OCI-LY3 (cell line): ENCODE results near the gene CARD19.

Source experiments
- H2AFZ ChIP-seq: fragments of 200-600, 300-600 bp; shearing (Covaris generic); 2 replicates; pipeline ENCODE4 v1.6.0; 2014; ENCODE audit warnings: antibody characterized with exemption, low read depth, low read length
- H3K27ac ChIP-seq: fragments of 200-600, 300-600 bp; sonication (generic); 2 replicates; pipeline ENCODE4 v1.5.1; 2014; ENCODE audit warnings: mild to moderate bottlenecking, low read length, moderate library complexity, mixed read lengths
- H3K27me3 ChIP-seq: fragments of 200-600, 300-600 bp; sonication (generic); 2 replicates; pipeline ENCODE4 v1.6.1; 2014; ENCODE audit warnings: low read depth, low read length, mixed read lengths
- H3K36me3 ChIP-seq: fragments of 200-600, 300-600 bp; sonication (generic); replicated peaks from 2 replicates; pipeline ENCODE3; 2014; ENCODE audit warnings: low read depth, low read length, mixed read lengths
- H3K4me1 ChIP-seq: fragments of 300-600, 200-600 bp; sonication (generic); 2 replicates; pipeline ENCODE4 v1.6.1; 2014; ENCODE audit warnings: low read length, mixed read lengths
- H3K4me2 ChIP-seq: fragments of 200-600, 300-600 bp; sonication (generic); 2 replicates; pipeline ENCODE4 v1.6.1; 2014; ENCODE audit warnings: low read length, mixed read lengths
- H3K4me3 ChIP-seq: fragments of 300-600, 200-600 bp; sonication (generic); 2 replicates; pipeline ENCODE4 v1.5.1; 2014; ENCODE audit warnings: antibody characterized with exemption, mild to moderate bottlenecking, low read length, moderate library complexity
- H3K79me2 ChIP-seq: fragments of 300-600, 200-600 bp; shearing (Covaris generic); 2 replicates; pipeline ENCODE4 v1.6.1; 2014; ENCODE audit warnings: mild to moderate bottlenecking, low read length, mixed read lengths
- H3K9ac ChIP-seq: fragments of 300-600, 200-600 bp; shearing (Covaris generic); 2 replicates; pipeline ENCODE4 v1.6.0; 2014; ENCODE audit warnings: mild to moderate bottlenecking, low read length, moderate library complexity
- H3K9me3 ChIP-seq: fragments of 200-600, 300-600 bp; shearing (Covaris generic); 2 replicates; pipeline ENCODE4 v1.6.1; 2014; ENCODE audit warnings: low read length, mixed read lengths; ENCODE audit not compliant: insufficient read depth
- H4K20me1 ChIP-seq: fragments of 200-600, 300-600 bp; sonication (generic); 2 replicates; pipeline ENCODE4 v1.6.1; 2016; ENCODE audit warnings: low read length, mixed read lengths; ENCODE audit not compliant: insufficient read depth
- CTCF ChIP-seq: fragments of 200-600, 300-600 bp; sonication (generic); IDR thresholded peaks from 2 replicates; pipeline ENCODE4 v1.5.1; 2014; ENCODE audit warnings: antibody characterized with exemption, low read length, low read depth
- EZH2phosphoT487 ChIP-seq: fragments of 200-600 bp; shearing (Covaris generic); IDR thresholded peaks from 2 replicates; pipeline ENCODE4 v1.6.1; 2018; ENCODE audit warnings: antibody characterized with exemption, mixed run types, low read depth

CARD19 gene

GRCh38 chr9:93130861-93131481 lies 35.0 kb downstream of the CARD19 start:
- Histone ChIP-seq H3K27ac (no peak overlapping the region), H3K79me2 (peaks cover 14% of the 10 kb centered on the region), H3K4me3 (no peak overlapping the region), H3K9me3 (no peaks in the 10 kb centered on the region), H3K4me1 (peaks cover 20% of the 10 kb centered on the region), H3K27me3 (peaks cover 5% of the 10 kb centered on the region; the same call in 1 of the 2 replicates), H3K36me3 (no peaks in the 10 kb centered on the region), H3K9ac (no peak overlapping the region), H4K20me1 (peaks cover 7% of the 10 kb centered on the region; the same call in 1 of the 2 replicates), H2AFZ (no peak overlapping the region), H3K4me2 (no peak overlapping the region)
- TF ChIP-seq EZH2phosphoT487 (no peak), CTCF (no peak)

GRCh38 chr9:93131599-93132286 lies 35.7 kb downstream of the CARD19 start:
- Histone ChIP-seq H3K36me3 (no peaks in the 10 kb centered on the region), H4K20me1 (peaks cover 7% of the 10 kb centered on the region; the same call in 1 of the 2 replicates), H3K9ac (no peak overlapping the region), H2AFZ (no peak overlapping the region), H3K4me3 (no peak overlapping the region), H3K4me1 (peaks cover 25% of the 10 kb centered on the region), H3K9me3 (no peaks in the 10 kb centered on the region), H3K79me2 (peaks cover 14% of the 10 kb centered on the region), H3K27ac (no peak overlapping the region), H3K4me2 (no peak overlapping the region), H3K27me3 (peaks cover 5% of the 10 kb centered on the region; the same call in 1 of the 2 replicates)
- TF ChIP-seq EZH2phosphoT487, result no peak
- TF ChIP-seq CTCF, result no peak

GRCh38 chr9:93132287-93132927 lies 36.4 kb downstream of the CARD19 start:
- Histone ChIP-seq H3K4me1 (peaks cover 25% of the 10 kb centered on the region), H3K4me2 (peak overlapping the region; percentile 99), H3K27me3 (peaks cover 5% of the 10 kb centered on the region; the same call in 1 of the 2 replicates), H2AFZ (no peak overlapping the region), H3K9ac (no peak overlapping the region), H3K4me3 (peak overlapping the region; percentile 89; the same call in 1 of the 2 replicates), H4K20me1 (peaks cover 7% of the 10 kb centered on the region; the same call in 1 of the 2 replicates), H3K9me3 (no peaks in the 10 kb centered on the region), H3K36me3 (no peaks in the 10 kb centered on the region), H3K79me2 (peaks cover 14% of the 10 kb centered on the region), H3K27ac (no peak overlapping the region)
- TF ChIP-seq EZH2phosphoT487, result no peak
- TF ChIP-seq CTCF, result no peak
